Heart left ventricle (tissue), 16 donors: ENCODE data around the gene CELF5. TPM values are rescaled to one million over a fixed set of nuclear protein-coding genes. Genes with fewer than 3 reads are reported as not detected.

Experiments used
- ATAC-seq, 4 donors: fragments of 200-7000 bp; cut with Tn5 transposase; one replicate each; pipeline ENCODE4 v1.9.1; 2020 to 2022; ENCODE audit warnings: moderate library complexity in 4 of 4, mild to moderate bottlenecking in 3 of 4, moderate number of reproducible peaks in 1 of 4
- DNase-seq, 5 donors: peaks; one replicate each; pipeline ENCODE4 v3.0.0-alpha.2; 2020
- H3K27ac ChIP-seq, 12 donors: fragments of 200-600 bp; sonication (generic) in 4 of 12; one replicate each; pipeline versions ENCODE4 v1.5.0 to v1.8.0; 2016 to 2022; ENCODE audit warnings: mild to moderate bottlenecking in 2 of 12
- H3K27me3 ChIP-seq, 9 donors: fragments of 200-600 bp; sonication (generic) in 2 of 9; one replicate each; pipeline versions ENCODE4 v1.5.1 to v1.8.0; 2016 to 2022; ENCODE audit warnings: mild to moderate bottlenecking in 3 of 9
- H3K36me3 ChIP-seq, 9 donors: fragments of 200-600 bp; sonication (generic) in 2 of 9; one replicate each; pipeline versions ENCODE4 v1.5.0 to v1.8.0; 2018 to 2022; ENCODE audit warnings: mild to moderate bottlenecking in 2 of 9
- H3K4me1 ChIP-seq, 12 donors: fragments of 200-600 bp; sonication (generic) in 4 of 12; one replicate each; pipeline versions ENCODE4 v1.5.0 to v1.8.0; 2016 to 2022; ENCODE audit warnings: mild to moderate bottlenecking in 3 of 12
- H3K4me3 ChIP-seq, 12 donors: fragments of 200-600 bp; sonication (generic) in 4 of 12; one replicate each; pipeline versions ENCODE4 v1.5.0 to v1.8.0; 2017 to 2022; ENCODE audit warnings: mild to moderate bottlenecking in 9 of 12, moderate library complexity in 4 of 12
- H3K9me3 ChIP-seq, 12 donors: fragments of 200-600 bp; sonication (generic) in 4 of 12; one replicate each; pipeline versions ENCODE4 v1.5.0 to v1.8.0; 2016 to 2022; ENCODE audit warnings: mild to moderate bottlenecking in 1 of 12
- CTCF ChIP-seq, 12 donors: fragments of 200-600 bp; sonication (generic) in 4 of 12; IDR thresholded peaks; one replicate each; pipeline versions ENCODE4 v1.5.0 to v1.8.0; 2018 to 2022; ENCODE audit warnings: antibody characterized with exemption in 12 of 12, mild to moderate bottlenecking in 5 of 12
- POLR2A ChIP-seq, 2 donors: fragments of 450-650 bp; IDR thresholded peaks; one replicate each; pipeline ENCODE4 v1.6.1; 2017; ENCODE audit warnings: antibody characterized with exemption in 2 of 2, mild to moderate bottlenecking in 2 of 2, moderate library complexity in 2 of 2
- WGBS, 4 donors: extraction: QIAGEN DNeasy Blood & Tissue Kit in 2 of 4; methylation state at CpG; one replicate each; pipeline versions ENCODE4 v1.1.5 to v1.1.7; 2013 to 2018; 5-methylcytosine and 5-hydroxymethylcytosine counted together
- intact Hi-C, 10 donors: fragments of 100-400 bp; cut with DNase I; formaldehyde crosslinking; loops; one replicate each; pipeline versions ENCODE4 v1.11.1 to v1.14.2; 2022
- polyA plus RNA-seq, 2 donors: library from polyadenylated mRNA; stranded (reverse); fragments of 200-250 nt; gene quantifications; one replicate each; pipeline ENCODE4 v1.2.3, GENCODE V29; 2013
- total RNA-seq, 9 donors: library from RNA; depleted of rRNA in 2 of 9; stranded (reverse); fragments of >200 nt in 2 of 9; fragmentation: NEBNext Ultra II Directional in 3 of 9; extraction: Animal tissue kit (Norgen Biotek cat#: 25700) in 3 of 9; gene quantifications; one replicate each; pipeline versions ENCODE4 v1.1.0 to v1.2.4, GENCODE V29; 2016 to 2023
- donor health status: ischemic (EF 13 %, LVEDD 7.1; RV severe dilation, severe dysfunction).
- donor health status: healthy with polysubstance abuse.
- donor health status: DM: no; HTN: yes; CAD: no.
- donor health status: DM: no; HTN: no; CAD: no.
- donor health status: ischemic (EF 25% LVEDD 6.9; RV normal size, moderate dysfunction).
- donor health status: ischemic (EF 25% LVEDD 5.7; RV mildly dilated, moderate dysfunction).
- donor health status: healthy.
- donor health status: DM: yes; HTN: yes; CAD: no.
- donor health status: ischemic (EF 35%, LVEDD 5.7; RV mildly dilated, moderate dysfunction).
- donor health status: nonischemic (EF 11% LVEDD 7.7; RV severe dilation, severe dysfunction).
- donor health status: DM: yes; HTN: yes; CAD: no.
- donor health status: PGD.
- donor health status: ischemic (EF 29% LVEDD 5.4; RV normal size, mild dysfunction).
- donor health status: nonischemic (EF 23%, LVEDD 6.1; RV moderate dilation, normal function).

The CELF5 gene
- total and polyA plus RNA-seq, 11 donors = not detected

- Histone ChIP-seq H3K4me3 (peak overlapping the region; percentile 70 to 100 (median 86)), H3K4me1 (peaks cover 3 to 46% (median 14%) of the 10 kb centered on the region in 12 donors), H3K36me3 (peaks cover 0 to 6% (median 0%) of the 10 kb centered on the region in 9 donors), H3K27ac (peak overlapping the region in 1 of 12 donors; percentile 93), H3K27me3 (no peaks in the 10 kb centered on the region), H3K9me3 (no peaks in the 10 kb centered on the region)
- WGBS, 4 donors = 69 to 74% (median 72%) methylated on average over 23 of the region's 23 CpGs
- intact Hi-C loops = no loop called here
- ATAC-seq = no peak
- TF ChIP-seq CTCF (IDR thresholded peaks at IDR 0.05) = no peak
- TF ChIP-seq POLR2A (IDR thresholded peaks at IDR 0.05) = no peak
- peak in 1 of 5 donors; percentile 27 for DNase-seq
Observed at GRCh38 chr19:3186891-3187661, 37.4 kb upstream of the CELF5 start.

- intact Hi-C loops = no loop called here
- H3K4me1 ChIP-seq = peaks cover 3 to 41% (median 14%) of the 10 kb centered on the region in 12 donors
- 89 to 92% (median 91%) methylated on average over 33 to 36 of the region's 36 CpGs for WGBS, 4 donors
- H3K27me3 ChIP-seq = no peaks in the 10 kb centered on the region
- ATAC-seq = no peak
- no peak overlapping the region for H3K27ac ChIP-seq
- DNase-seq = peak in 1 of 5 donors; percentile 28
- peak overlapping the region in 1 of 12 donors; percentile 100 for H3K4me3 ChIP-seq
- H3K9me3 ChIP-seq = no peaks in the 10 kb centered on the region
- TF ChIP-seq POLR2A (IDR thresholded peaks at IDR 0.05) = no peak
- TF ChIP-seq CTCF (IDR thresholded peaks at IDR 0.05) = no peak
- peaks cover 0 to 6% (median 0%) of the 10 kb centered on the region in 9 donors for H3K36me3 ChIP-seq
Observed at GRCh38 chr19:3187662-3188511, 36.6 kb upstream of the CELF5 start.

GRCh38 chr19:3188627-3189596, 35.5 kb upstream of the CELF5 start:
- ATAC-seq (no peak), DNase-seq (peak in 1 of 5 donors; percentile 36)
- H3K4me1 ChIP-seq = peaks cover 3 to 39% (median 14%) of the 10 kb centered on the region in 12 donors
- H3K36me3 ChIP-seq = peaks cover 0 to 16% (median 0%) of the 10 kb centered on the region in 9 donors
- H3K27ac ChIP-seq = no peak overlapping the region
- WGBS, 4 donors = 90 to 93% (median 91%) methylated on average over 33 to 35 of the region's 35 CpGs
- no peak for TF ChIP-seq POLR2A (IDR thresholded peaks at IDR 0.05)
- no peak for TF ChIP-seq CTCF (IDR thresholded peaks at IDR 0.05)
- H3K9me3 ChIP-seq = no peaks in the 10 kb centered on the region
- intact Hi-C loops = no loop called here
- H3K4me3 ChIP-seq = peak overlapping the region in 1 of 12 donors; percentile 13
- no peaks in the 10 kb centered on the region for H3K27me3 ChIP-seq
